ENCODE measurements around the gene LY86.

LY86 gene

DNA sequence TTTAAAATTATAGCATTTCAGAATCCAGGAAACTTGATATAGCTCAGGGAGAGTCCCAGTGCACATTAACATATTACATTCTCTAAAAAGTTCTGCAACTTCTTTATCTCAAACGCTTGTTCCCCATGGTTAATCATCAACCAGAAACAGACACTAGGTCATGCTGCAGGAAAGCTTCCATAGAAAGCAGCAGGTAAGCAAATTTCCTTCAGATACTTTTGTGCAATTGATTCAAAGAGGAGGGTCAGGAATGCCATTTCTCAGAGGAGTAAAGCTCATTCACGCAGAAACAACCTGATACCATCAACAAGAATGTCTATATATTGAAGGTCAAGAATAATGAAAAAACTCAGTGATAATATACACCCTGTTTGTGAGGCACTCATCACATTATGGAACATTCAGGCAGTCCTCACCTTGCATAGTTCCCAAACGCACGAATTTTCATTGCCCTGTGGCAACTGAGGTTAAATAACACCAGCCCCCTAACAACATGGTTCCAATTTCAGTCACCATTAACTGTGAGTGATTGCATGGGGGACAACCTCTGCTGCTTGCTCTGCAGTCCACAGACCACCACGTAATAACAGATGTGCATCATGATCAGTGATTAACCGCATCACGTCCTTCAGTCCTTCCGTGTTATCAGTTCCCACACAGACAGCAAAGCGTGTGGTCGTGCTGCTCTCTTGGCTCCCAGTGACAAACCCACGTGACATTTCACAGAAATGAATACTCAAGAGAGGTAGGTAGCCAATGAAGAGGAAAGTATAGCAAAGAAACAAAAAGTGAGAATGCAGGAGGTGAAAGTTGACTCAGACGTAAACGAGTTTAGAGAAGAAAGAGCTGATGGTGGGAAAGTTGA lies 95.7 kb downstream of the LY86 start:
- peak; percentile 50 to 61 for DNase-seq

GRCh38 chr6:6685249-6686040 lies 96.9 kb downstream of the LY86 start:
- no peak for DNase-seq

GRCh38 chr6:6686176-6686575 lies 97.7 kb downstream of the LY86 start:
- DNase-seq, result no peak

GRCh38 chr6:6686748-6687601 lies 98.5 kb downstream of the LY86 start:
- DNase-seq, result peak; percentile 97 to 99

DNA sequence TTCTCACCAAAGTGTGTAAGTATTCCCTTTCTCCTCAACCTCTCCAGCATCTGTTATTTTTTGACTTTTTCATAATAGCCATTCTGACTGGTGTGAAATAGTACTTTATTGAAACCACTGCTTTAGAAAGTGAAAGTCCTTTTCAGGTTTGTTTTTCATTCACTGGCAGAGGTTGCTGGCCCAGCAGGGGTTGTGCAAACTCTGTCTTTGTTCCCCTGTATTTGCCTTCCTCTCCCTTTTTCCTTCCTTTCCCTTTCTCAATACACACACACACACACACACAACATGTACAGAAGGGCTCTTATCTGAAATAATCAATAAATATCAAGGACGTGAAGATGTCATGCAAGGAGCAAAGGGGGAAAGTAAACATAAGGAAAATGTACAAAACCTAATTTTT lies 99.8 kb downstream of the LY86 start:
- DNase-seq, result no peak

DNA sequence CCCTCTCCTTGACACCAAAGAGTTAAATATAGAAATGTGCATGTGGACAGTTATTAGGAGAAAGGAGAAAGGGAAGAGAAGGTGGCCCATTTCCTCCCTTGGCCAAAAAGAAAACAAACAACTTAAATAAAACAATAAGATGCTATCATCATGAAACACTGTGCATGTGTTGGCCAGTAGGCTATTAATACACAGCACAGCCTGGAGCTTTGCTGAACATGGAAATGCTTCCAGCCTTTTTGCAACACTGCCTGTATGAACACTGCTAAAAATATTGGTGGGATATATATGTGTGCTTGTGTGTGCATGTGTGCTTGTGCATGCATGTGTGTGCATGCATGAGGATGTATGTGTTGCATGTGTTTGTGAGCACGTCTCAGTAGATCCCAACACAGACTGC lies 100.4 kb downstream of the LY86 start:
- DNase-seq, result no peak

GRCh38 chr6:6689400-6690143 lies 101.1 kb downstream of the LY86 start:
- no peak for DNase-seq

- no peak for DNase-seq
Measured at GRCh38 chr6:6690144-6690483, 101.6 kb downstream of the LY86 start.

DNA sequence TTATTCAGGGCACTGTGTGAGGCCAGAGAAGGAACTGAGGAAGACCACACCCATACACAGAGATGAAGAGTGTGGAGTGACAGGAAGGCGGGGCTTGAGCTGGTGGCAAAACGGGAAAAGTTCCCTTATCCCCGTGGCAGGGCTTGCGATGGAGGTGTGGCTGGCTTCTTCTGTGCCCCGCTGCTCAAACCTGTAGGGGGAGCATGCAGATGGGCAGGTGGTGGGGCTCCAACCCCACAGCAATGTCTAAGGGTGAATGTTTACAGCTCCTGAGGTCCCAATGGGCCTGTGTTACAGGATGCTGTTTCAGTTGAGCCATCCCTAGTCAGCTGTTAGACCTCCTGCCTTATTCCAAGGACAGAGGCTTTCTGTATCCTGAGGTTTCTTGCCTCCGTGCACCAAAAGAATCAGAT lies 105.9 kb downstream of the LY86 start:
- DNase-seq, result peak; percentile 42 to 58

DNA sequence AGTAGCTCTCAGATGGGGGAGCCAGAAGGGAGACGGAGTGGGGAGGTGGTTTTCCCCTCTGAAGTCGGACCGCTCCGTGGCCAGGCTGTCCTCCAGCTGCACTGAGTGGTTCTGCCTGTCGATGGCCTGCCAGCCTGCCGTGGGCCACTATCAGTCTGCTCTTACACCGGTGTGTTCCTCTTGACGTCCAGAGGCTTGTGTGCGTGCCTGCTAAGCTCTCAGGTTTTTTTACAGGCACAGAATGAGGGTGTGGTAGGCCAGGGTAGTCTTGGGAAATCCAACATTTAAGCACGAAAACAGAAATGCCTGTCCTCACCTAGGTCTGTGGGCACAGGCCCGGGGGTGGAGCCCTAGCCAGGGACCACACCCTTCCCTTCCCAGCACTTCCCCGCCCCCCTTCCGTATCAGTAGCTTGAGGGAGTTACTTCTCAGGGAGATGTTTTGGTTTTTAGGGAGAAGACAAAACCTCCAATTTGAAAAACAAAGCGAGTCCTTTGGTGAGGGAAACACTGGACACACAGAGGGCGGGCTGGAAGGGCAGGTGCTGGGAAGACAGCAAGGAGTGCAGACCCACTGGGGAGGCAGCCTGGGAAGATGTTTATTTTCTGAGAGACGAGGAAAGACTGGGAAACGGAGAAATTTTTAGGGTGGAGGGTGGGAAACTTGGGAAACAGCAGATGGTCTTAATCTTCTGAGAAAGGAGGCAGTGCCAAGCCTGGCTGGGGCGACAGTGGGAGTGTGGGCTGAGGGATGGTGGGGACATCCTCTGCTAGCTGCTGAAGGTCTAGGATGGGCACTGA lies 106.5 kb downstream of the LY86 start:
- peak in 1 of 2 experiments; percentile 50 for DNase-seq

DNA sequence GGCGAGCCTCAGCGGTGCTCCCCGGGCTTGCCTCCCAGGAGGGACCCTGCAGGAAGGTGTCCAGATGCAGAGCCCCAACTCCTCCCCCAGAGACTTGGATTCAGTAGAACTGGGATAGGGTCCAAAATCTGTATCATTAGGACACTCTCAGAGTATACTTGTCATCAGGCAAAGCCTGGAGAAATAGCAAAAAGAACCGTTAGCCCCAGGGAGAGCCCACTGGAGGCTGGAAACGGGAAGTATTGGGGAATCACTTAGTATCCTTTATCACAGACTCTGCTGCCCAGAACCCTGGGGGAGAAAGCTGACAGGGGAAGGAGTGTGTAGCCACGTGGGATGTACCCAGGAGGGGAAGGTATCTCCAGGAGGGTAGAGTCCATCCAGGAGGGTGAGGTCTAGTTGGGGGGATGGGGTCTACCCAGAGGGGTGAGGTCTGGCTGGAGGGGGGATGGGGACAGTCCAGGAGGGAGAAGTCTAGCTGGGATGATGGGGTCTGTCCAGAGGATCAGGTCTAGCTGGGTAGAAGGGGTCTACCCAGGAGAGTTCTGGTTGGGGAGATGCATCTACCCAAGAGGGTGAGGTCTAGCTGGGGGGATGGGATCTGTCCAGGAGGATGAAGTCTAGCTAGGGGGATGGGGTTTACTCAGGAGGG lies 107.2 kb downstream of the LY86 start:
- no peak for DNase-seq

GRCh38 chr6:6696867-6697531 lies 108.5 kb downstream of the LY86 start:
- DNase-seq, result peak; percentile 58 to 83

DNA sequence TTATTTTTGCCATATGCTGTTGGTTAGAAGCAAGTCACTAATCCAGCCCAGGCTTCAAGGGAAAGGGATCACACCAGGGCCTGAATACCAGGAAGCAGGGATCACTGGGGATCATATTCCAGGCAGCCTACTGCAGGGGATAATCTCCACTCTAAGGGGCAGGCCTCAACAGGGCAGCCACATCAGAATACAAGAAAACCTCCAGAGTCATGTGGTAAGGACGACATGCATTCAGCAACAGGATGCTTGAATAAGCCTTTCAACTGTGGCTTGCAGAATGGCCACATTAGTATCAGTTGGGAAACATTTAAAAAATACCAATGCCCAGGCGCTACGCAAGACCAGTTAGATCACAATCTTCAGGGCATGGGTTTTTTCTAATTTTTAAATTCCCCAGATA lies 109.1 kb downstream of the LY86 start:
- no peak for DNase-seq

- DNase-seq, result peak; percentile 76 to 83
Measured at GRCh38 chr6:6699741-6700367, 111.3 kb downstream of the LY86 start.

- DNase-seq, result no peak
Measured at GRCh38 chr6:6700407-6701270, 112.1 kb downstream of the LY86 start.

- peak; percentile 42 to 78 for DNase-seq
Measured at GRCh38 chr6:6701864-6702263, 113.3 kb downstream of the LY86 start.

DNA sequence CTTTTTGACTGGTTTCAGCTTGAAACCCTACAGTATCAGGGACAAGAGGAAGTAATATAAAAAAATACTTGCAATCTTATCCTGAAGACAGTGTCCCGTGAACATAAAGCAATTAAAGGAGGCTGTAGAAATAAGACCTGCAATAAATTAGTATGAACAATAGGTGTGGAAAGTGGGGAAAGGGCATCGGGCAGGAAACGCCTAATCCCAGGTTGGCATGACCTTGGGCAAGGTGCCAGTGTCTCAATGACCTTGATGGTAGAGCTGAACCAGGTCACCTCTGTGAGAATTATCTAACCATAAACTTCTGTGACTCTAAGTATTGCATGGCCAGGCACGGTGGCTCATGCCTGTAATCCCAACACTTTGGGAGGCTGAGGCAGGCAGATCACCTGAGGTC lies 115.2 kb downstream of the LY86 start:
- DNase-seq, result no peak
